Measurements from ENCODE around the gene CGNL1. TPM values are rescaled to one million over a fixed set of nuclear protein-coding genes. Genes with fewer than 3 reads are reported as not detected.

Gene CGNL1
- total RNA-seq, 1 donor from 2014 or later = 20.6 TPM

DNA sequence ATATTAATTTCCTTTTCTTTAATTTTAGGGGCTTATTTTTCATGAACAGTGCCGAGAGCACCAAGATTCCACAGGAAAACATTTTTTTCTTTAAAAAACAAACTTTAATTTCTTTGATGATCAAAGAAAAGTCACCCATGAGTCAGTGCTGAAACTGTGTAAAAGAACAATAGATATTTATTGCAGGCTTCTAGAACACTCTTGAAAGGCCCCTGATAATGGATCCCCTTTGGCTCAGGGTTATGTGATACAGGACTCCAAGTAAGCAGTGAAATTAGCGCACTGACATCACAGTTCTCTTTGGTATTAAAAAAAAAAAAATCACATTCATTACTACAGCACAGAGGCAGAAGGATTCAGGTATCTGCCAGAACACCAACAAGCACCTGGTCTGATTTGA is 149.3 kb downstream of the CGNL1 start:
- no peak for DNase-seq

DNA sequence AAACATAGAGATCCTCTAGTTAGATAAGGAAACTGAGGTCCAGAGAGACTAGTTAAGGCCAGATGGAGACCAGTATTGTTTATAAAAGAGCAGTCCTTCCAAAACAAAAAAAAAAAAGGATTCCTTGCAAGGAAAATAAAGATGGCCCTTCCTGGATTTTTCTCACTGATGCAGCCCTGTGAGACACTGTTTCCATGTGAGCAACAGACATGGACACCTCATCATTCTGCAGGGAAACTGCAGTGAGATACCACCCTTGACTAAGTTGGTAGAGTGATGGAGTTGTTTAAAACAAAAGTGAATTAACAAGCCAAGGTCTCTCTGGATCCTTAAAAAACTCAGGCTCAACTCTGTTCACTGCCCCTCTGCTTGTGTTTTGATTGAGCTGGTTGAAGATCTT is 149.8 kb downstream of the CGNL1 start:
- DNase-seq = no peak

DNA sequence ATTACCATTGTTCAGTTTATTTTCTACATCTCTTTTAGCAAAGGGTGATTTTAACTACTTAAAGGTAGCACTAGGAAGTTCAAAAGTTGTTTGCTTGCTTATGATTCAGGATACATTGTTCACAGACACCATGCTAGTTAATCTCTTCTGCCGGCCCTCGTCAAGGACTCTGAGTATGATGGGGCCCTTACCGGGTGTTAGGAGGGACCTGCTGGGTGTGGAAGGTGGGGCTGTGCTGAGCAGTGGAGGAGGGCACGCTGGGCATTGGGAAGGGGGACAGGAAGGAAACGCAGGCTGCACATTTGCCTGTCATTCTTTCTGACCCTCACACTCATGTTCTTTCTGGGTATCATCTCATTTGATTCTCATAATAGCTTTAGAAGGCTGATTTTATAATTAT is 150.3 kb downstream of the CGNL1 start:
- DNase-seq = no peak

DNA sequence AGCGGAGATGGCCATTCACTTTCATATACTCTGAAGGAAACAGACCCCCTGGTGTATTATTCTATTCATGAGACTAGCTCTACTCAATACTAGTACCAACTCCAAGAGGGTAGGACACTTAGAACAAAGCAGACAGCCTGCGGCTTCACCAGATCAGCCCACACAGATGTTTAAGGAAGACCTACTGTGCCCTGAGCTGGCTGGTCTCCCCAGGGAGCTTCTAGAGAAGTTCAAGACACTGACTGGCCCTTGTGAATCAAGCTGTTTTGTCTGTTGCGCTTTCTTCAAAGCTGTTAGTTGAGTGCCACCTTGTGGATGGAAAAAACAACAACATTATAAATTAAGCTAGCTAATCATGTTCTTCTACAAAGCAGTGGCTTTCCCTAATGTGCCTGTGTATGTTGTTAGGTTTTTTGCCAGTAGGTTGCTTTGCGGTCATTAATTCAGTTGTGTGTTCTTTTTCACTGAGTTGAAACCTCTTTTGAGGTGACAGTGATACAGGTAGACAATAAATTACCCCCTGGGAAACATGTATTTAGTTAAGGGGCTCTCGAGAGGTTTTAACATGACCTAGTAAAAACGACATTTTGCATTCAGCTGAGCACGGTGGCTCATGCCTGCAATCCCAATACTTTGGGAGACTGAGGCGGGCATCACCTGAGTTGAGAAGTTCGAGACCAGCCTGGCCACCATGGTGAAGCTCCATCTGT is 151.2 kb downstream of the CGNL1 start:
- peak; percentile 93 for DNase-seq

DNA sequence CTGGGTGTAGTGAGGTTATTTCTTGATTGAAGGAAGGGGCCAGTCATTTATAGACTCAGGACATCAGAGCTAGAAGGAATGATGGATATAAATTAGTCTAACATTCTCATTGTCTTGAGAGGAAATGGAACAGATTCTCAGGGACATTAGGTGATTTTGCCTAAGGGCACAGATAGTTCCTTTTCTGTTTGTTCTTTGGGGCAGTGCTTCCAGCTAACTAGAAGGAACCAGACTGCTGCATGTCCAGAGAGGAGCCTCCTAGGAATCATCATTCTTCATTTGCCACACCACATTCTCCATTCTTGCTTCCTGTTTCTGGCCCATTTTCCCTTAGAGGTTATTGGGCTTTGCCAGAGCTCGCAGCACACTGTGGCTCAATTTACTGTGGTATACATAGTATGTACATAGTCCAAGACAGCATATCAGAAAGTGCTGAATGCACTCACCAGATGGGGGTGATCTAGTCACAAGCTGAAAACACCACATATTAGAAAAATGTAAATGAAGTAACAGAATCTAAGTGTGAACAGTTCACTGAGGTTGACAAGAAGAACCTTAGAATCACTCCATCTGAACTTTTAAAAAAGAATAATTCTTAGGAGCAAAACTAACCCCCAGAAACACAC is 152.7 kb downstream of the CGNL1 start:
- no peak for DNase-seq

DNA sequence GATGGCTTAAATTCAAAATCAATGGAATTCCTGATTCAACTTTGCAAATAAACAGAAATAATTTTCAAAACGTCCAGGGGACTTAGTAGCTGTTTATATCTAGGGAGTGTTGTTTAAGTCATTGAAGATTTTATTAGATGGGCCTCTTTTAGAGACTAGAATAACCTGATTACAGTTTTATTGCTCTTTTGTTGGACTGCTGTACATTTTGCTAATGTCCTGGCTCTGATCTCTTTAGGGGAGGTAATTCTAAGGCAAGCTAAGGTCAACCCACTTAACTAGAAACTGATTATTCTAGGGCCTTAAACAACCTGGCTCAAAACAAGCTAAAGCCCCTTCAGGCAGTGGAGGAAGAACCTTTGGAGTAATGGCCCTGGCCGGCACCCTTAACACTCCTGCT is 153.4 kb downstream of the CGNL1 start:
- no peak for DNase-seq

DNA sequence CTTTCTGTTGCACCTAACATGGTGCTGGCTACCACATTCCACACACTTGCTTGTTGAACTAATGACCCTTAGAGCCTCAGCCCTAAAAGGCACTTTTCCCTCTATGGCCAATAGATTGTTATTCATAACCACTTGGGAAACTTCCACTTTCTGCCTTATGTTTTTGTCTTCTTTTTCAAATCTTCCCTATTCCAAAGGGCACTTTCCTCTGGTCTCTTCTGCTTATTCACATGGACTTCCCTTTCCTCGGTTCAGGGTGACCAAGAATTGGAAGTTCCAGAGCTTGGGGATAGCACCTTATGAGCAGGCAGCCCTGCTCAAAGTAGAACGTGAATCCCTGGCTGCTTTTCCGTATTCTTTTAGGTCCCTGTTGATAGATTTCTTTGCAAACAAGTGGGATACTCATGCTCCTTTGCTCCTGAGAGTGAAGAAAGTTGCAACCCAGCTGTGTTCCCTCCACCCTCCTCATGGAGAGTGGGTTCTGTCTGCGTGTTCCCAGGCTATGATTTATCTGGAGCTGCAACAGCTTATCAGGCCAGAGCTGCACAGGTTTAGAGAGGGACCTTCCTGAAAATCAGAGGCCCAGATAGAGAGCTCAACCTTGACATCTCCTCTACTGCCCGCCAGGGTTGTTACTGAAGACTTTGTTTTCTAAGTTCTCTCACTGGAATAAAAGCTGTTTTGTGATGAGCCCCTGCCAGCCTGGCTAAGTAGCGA is 156.6 kb downstream of the CGNL1 start:
- DNase-seq = no peak

DNA sequence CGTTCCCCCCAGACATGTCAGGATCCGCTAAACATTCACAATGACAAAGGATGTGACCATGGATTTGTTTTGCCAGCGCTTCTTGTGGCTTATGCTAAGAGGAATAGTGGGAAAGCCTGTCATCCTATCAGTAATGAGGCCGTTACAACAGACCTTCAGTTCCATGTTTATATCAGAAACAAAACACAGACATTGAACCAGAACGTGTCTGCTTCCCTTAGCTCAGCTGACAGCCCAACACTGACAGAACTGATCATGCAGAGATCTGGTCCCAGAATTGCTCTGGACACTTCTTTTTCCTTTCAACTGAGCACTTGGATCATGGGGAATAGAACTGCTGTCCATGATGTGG is 157.1 kb downstream of the CGNL1 start:
- no peak for DNase-seq

DNA sequence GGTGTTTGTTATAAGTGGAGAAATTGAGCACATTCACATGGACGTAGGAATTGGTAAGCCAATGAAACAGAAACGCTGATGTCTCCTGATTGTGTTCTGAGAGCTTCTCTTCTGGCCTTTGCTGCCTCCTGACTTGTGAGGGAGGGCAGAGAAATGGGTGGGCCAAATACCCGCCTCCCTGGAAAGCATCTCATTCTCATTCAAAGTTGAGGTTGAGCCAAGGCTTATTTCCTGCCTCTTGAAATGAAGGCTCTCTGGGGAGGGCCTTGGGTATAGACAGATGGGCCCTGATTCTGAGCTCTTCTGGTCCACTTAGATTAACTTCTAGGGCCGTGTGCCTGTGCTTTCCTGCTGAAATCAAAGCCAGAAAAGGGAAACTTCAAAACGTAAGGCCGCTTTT is 158.0 kb downstream of the CGNL1 start:
- DNase-seq = no peak

DNA sequence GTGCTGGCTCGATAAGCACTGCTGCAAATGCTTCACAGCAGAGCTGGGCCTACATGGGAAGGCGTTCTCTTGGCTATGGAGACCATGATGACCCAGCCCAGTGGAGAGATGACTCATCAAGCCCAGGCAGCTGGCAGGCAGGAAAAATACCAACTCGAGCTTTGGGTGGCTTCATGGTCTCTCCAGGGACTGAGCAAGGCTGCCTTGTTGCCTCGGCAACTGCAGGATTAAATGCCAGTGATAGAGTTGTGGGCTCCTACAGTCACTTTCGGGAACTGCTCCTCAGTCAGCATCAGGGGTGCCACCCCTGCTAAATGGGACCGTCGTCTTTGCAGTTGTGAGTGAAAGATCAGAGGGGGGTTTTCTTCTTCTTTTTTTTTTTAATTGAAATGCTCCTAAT is 160.8 kb downstream of the CGNL1 start:
- peak; percentile 69 for DNase-seq

DNA sequence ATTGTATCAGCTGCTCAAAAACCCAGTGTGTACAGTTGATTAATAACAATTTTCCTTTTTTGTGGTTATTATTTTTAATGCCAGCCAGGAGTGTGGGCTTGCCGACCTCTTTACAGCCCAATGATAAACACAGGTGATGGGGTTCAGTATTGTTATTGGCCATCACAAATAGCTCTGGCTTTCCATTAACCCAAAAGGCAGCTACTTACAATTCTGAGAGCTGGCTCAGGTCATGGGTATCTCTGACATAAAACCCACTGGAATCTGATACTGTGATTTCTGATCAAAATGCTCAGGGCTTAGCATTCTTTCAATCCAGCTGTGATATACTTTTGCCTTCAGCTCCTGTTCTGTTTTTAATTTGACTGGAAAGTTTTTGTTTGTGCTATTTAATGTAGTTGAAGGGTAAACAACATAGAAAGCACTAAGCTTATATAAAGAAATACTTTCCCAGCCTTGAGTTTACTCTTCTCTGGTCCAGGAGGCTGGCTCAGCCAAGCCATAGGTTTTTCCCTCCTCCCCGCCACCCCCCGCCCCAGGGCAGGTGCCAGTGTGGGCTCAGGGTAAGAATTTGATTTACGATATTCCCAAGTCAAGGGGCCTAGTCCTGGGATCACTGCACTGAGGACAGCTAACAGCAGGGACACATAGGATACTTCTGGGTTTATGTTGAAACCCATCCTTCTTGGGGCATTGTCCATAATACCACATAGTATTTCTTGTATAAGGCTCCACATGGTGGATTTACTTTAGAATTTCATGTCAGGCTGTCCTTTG is 161.4 kb downstream of the CGNL1 start:
- DNase-seq = no peak

DNA sequence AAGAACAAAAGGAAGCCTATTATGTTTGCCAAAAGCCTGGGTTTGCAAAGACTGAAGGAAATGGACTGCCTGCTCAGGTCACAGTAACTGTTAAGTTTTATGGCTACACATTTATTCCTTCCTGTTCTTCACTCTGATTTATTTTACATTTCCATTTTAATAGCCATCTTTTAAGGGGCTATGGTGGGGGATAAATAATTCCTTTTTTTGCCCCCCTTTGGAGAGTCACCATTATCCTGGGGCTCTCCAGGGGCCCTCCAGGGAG is 161.9 kb downstream of the CGNL1 start:
- no peak for DNase-seq

DNA sequence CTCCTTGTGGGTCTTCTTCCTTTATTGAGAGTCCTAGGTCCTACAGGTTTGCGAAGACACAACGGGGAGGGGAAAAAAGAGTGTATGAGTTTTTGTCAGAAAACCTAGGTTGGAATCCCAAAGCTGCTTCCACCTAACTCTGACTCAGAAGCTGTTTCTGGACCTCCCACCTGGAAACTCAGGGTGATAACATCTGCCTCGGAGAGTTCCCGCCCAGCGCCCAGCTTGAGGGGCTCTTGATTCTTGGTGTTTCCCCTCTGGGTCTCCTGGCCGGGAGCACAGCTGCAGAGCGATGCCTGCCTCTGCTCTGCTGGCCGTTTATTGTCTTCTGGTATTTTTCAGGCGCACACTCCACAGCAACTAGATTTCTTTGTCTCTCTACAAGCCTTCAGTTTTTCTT is 162.5 kb downstream of the CGNL1 start:
- DNase-seq = no peak

DNA sequence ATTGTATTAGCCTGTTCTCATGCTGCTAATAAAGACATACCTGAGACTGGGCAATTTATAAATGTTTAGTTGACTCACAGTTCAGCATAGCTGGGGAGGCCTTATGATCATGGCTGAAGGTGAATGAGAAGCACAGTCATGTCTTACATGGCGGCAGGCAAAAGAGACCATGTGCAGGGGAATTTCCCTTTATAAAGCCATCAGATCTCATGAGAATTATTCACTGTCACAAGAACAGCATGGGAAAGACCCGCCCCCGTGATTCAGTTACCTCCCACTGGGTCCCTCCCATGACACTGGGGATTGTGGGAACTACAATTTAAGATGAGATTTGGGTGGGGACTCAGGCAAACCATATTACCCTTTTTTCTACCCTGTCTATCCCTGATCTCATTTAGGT is 163.9 kb downstream of the CGNL1 start:
- no peak for DNase-seq

DNA sequence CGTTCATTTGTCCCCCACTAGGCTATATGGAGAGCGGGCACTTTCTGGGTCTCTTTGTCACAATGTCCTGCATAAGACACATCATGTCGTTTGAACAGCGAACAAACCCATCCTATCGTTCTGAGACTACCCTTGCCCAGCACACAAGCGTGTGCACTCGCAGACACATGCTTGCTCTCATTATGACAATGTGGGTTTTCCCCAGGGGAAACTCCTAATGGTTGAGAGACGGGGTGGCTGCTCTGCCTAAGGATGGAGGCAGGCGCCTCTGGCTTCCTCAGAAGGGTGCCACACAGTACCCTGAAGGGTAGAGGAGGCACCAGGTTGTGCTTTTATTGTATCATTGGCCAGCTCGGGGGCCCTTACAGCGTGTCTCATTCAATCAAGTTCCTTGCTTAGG is 164.4 kb downstream of the CGNL1 start:
- DNase-seq = no peak

DNA sequence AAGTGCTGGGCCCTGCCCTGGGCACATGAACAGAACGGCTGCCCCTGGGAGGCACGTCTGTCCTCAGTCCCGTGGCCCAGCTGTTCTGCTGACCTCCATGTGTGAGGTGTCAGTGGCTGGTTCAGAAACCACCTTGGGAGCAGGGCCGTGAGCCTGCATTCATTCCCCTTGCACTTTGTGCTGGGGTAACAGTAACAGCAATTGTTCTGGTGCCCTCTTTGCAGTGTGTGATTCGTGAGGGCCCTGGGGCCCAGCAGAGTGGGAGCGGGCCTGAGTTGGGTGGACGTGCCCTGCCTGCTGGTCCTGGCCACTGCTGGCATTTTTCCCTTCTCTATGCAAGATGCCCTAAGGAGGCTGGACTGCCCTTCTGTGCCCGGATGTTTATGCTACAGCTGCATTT is 165.0 kb downstream of the CGNL1 start:
- no peak for DNase-seq

DNA sequence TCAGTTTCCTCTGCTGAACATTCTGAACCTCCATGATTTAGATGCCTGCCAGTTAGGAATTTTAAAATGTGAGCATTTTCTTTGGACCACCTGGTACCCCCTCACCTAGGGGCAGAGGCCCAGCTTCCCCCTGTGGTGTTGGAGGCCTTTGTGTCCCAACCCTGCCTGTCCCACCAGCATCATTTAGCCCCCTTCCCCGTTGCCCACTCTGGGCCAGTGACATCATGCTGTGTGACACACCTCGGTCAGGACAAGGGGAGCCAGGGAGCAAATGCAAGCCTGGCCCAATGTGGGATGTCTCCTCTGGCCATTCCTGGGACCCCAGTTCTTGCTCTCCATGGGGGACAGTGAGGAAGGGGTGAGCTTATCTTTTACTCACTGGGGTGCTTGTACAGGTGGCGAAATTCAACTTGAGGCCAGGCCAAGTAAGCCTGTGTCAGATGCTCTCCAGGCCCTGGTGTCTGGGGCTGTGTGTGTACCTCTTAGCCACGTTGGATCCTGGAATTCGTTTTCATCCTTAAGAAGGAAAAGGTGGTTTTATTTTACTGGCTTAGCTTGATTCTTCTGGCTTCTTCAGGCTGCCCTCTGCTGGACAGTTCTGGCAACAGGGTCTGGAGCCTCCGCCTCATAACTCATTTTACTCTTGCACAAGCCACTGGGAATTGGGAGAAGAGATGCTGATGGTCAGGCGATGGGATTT is 165.7 kb downstream of the CGNL1 start:
- DNase-seq = peak; percentile 86

DNA sequence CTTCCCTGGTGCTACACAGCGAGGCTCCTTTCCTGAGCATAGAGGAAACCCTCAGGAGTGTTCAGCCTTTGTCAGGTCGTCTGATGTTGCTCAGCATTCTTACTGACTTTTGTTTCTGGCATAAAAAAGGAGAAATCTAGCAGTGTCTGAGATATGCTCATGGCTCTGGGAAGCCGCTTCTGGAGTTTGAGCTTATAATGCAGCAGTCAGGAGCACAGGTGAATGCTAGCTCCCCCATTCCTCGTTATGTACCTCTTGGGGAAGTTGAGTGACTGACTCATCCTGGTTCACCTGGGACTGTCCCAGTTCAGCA is 166.2 kb downstream of the CGNL1 start:
- no peak for DNase-seq

DNA sequence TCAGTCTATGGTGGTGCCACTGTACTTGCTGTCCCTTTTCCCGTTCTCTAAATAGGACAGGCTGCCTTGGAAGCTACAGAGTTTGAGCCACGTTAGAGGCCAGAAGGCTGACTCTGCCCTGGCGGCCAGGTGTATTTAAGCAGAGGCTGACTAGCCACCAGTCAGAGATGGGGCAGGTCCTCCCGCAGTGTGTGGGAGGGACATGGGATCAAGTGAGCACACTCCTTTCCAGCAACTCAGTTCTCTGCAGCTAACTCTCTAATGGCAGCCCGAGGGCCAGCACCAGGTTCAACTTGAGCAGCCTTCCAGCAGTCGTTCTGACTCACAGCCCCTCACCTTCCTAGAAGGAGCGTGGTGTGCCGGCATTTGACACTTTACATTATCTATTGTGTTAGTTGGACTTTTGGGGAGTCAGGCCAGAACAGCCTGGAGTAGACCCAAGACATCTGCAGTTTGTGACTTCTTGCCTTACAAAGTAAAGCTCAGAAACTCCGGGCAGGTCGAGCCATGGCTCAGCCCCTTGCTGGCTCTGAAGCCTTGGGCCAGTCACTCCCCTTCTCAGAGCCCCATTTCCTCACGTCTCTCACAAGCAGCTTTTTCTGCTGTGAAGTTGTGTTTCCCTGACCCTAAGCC is 168.7 kb downstream of the CGNL1 start:
- no peak for DNase-seq

DNA sequence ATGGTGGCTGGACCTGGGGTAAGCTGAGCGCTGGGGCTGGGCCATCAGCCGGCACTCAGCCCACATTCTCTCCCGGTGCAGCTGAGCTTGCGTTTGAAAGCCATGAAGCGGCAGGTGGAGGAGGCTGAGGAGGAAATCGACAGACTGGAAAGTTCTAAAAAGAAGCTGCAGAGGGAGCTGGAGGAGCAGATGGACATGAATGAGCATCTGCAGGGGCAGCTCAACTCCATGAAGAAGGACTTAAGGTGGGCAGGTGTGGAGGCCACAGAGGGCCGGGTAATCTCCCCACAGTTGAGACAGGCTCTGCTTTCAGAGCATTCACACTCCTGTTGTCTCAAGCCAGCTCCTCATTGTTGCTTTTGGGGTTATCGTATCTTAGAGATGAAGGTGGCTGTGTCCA is 169.7 kb downstream of the CGNL1 start:
- no peak for DNase-seq

DNA sequence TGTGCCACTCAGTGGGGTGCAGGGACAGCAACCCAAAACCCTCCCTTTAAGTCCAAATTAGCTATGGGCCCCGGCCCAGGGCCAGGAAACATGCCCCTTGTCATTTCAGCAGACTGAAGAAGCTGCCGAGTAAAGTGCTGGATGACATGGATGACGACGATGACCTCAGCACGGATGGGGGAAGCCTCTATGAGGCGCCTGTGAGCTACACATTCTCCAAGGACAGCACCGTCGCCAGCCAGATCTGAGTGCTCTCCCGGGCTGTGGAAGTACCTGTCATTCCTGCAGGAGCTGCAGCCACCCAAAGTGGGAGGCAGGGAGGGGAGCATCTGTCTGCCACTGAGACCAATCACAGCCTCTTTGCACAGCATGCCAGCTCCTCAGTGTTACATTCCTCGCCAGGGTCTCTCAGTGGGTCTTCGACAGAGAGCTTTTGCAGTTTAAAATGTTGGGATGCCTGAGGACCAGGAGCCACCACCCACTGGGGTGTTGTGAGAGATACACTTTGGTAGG is 171.0 kb downstream of the CGNL1 start:
- no peak for DNase-seq

DNA sequence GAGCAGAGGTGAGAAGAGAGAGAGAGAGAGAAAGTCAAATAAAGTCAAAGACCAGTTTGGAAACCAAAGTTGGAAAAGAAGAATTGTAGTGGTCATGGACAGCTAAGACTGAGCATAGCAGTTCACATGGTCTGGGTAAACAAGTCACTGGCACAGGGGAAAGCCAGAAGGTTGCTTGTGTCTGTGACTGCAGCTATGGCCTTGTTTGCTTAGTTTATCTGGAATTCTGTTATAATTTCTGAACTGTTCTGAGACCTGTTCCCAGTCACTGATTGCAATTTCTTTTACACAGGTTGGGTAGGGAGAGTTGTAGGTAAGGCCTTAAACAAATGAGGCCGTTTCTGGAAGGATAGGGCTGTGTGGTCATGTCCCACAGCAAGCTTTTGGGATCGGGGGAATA is 172.0 kb downstream of the CGNL1 start:
- DNase-seq = no peak

Data from tongue (tissue), 2 donors.